K562 (cell line): ENCODE results near the gene MGAM2. TPM values are rescaled to one million over a fixed set of nuclear protein-coding genes. Genes with fewer than 3 reads are reported as not detected.

Experiments
- CXXC5 ChIP-seq: fragments of 250-450 bp; sonication (Bioruptor Pico); IDR thresholded peaks from 2 replicates; pipeline ENCODE4 v1.8.0; 2022; ENCODE audit warnings: inconsistent platforms, mild to moderate bottlenecking, moderate library complexity
- KHSRP ChIP-seq: fragments of 450-650 bp; IDR thresholded peaks from 2 replicates; pipeline ENCODE4 v1.6.1; 2017
- LCOR ChIP-seq: sonication (generic); formaldehyde crosslinking; IDR thresholded peaks from 2 replicates; pipeline ENCODE4 v1.8.0; 2022; ENCODE audit warnings: mild to moderate bottlenecking, missing genetic modification reagents
- MAFF ChIP-seq: IDR thresholded peaks from 2 replicates; pipeline ENCODE4 v1.6.1; 2012; ENCODE audit warnings: low read length, improper control_type of control experiment
- NELFE ChIP-seq: IDR thresholded peaks from 2 replicates; pipeline ENCODE4 v1.6.1; 2011; ENCODE audit warnings: mild to moderate bottlenecking; ENCODE audit not compliant: insufficient read depth, insufficient read length
- NFXL1 ChIP-seq: fragments of 450-650 bp; formaldehyde crosslinking; IDR thresholded peaks from 2 replicates; pipeline ENCODE4 v1.4.0; 2021; ENCODE audit warnings: mild to moderate bottlenecking
- ZFP30 ChIP-seq: fragments of 250-450 bp; sonication (Bioruptor Pico); IDR thresholded peaks from 2 replicates; pipeline ENCODE4 v1.8.0; 2022; ENCODE audit warnings: moderate library complexity, mild to moderate bottlenecking, inconsistent platforms, borderline replicate concordance
- polyA plus RNA-seq, 8 experiments: library from polyadenylated mRNA; depleted of rRNA in 4 of 8; stranded (reverse) in 5 of 8; unstranded in 3 of 8; fragments of >200 nt; fragmentation: Nextera tagmentation in 2 of 8; fragmentation: Illumina TruSeq in 1 of 8; extraction: Ambion mirVana in 2 of 8; extraction: Trizol in 1 of 8; gene quantifications; 2 replicates each; pipeline versions ENCODE4 v1.2.1 to v1.2.3, GENCODE V29; 2011 to 2014; ENCODE audit warnings: inconsistent platforms in 1 of 8, missing spikeins in 1 of 8
- total RNA-seq, 7 experiments: library from RNA; depleted of rRNA in 6 of 7; stranded (reverse); fragments of >200 nt in 6 of 7; fragmentation: Illumina TruSeq in 2 of 7; extraction: Trizol in 2 of 7; gene quantifications; 2 replicates each; pipeline versions ENCODE4 v1.2.1 to v1.2.3, GENCODE V29; 2011 to 2021; ENCODE audit warnings: low replicate concordance in 1 of 7
- TF ChIP-seq, protein P1 (sequence below): fragments of 450-650 bp; formaldehyde crosslinking; IDR thresholded peaks from 2 replicates; pipeline ENCODE4 v1.4.0; 2020; ENCODE audit warnings: mild to moderate bottlenecking, moderate library complexity
- TF ChIP-seq, protein P2 (sequence below), 2 experiments: IDR thresholded peaks; 2 replicates each; pipeline ENCODE4 v1.6.1; 2012; ENCODE audit warnings: improper control_type of control experiment in 2 of 2, low read depth in 2 of 2, low read length in 2 of 2, borderline replicate concordance in 1 of 2
- TF ChIP-seq, protein P3 (sequence below): sonication (generic); IDR thresholded peaks from 2 replicates; pipeline ENCODE4 v1.6.1; 2016

The MGAM2 gene
- total and polyA plus RNA-seq, 9 of the 15 experiments (the other 6 are each of a cell fraction or from before 2014, with no cell fraction given): 0.03 TPM; not detected in 8

DNA sequence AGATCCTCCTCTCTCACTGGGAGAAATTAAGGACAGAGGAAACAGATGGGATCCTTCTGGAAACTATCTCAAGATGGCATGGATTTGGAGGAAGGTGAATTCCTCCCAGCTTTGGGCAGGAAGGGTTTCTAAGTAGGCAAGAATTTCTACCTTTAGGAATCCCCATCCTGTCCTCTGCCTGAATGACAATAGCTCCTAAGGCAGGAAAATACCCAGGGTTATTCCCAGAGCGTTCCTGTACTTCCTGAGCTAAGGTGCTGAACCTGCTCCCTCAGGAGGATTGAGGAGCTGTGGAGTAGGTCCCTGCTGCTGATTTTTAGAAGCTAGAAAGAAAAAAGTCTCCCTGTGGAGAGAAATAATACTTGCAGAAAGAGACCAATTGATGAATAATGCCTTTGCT lies 568 bp downstream of the MGAM2 start (continued):
- TF ChIP-seq LCOR (CRISPR knock-in tag): no peak
- TF ChIP-seq, protein P1, sequence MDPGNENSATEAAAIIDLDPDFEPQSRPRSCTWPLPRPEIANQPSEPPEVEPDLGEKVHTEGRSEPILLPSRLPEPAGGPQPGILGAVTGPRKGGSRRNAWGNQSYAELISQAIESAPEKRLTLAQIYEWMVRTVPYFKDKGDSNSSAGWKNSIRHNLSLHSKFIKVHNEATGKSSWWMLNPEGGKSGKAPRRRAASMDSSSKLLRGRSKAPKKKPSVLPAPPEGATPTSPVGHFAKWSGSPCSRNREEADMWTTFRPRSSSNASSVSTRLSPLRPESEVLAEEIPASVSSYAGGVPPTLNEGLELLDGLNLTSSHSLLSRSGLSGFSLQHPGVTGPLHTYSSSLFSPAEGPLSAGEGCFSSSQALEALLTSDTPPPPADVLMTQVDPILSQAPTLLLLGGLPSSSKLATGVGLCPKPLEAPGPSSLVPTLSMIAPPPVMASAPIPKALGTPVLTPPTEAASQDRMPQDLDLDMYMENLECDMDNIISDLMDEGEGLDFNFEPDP: no peak
- TF ChIP-seq NELFE: no peak
- TF ChIP-seq NFXL1 (CRISPR knock-in tag): no peak
- TF ChIP-seq CXXC5 (CRISPR knock-in tag): no peak
- no peak for TF ChIP-seq KHSRP
- TF ChIP-seq, protein P2, sequence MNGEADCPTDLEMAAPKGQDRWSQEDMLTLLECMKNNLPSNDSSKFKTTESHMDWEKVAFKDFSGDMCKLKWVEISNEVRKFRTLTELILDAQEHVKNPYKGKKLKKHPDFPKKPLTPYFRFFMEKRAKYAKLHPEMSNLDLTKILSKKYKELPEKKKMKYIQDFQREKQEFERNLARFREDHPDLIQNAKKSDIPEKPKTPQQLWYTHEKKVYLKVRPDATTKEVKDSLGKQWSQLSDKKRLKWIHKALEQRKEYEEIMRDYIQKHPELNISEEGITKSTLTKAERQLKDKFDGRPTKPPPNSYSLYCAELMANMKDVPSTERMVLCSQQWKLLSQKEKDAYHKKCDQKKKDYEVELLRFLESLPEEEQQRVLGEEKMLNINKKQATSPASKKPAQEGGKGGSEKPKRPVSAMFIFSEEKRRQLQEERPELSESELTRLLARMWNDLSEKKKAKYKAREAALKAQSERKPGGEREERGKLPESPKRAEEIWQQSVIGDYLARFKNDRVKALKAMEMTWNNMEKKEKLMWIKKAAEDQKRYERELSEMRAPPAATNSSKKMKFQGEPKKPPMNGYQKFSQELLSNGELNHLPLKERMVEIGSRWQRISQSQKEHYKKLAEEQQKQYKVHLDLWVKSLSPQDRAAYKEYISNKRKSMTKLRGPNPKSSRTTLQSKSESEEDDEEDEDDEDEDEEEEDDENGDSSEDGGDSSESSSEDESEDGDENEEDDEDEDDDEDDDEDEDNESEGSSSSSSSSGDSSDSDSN (IDR thresholded peaks at IDR 0.05; ENCODE audit: borderline replicate concordance in 1 of 2, low read depth in 2 of 2, low read length in 2 of 2): no peak
- TF ChIP-seq MAFF: no peak
- TF ChIP-seq ZFP30: no peak
- TF ChIP-seq, protein P3, sequence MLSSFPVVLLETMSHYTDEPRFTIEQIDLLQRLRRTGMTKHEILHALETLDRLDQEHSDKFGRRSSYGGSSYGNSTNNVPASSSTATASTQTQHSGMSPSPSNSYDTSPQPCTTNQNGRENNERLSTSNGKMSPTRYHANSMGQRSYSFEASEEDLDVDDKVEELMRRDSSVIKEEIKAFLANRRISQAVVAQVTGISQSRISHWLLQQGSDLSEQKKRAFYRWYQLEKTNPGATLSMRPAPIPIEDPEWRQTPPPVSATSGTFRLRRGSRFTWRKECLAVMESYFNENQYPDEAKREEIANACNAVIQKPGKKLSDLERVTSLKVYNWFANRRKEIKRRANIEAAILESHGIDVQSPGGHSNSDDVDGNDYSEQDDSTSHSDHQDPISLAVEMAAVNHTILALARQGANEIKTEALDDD: no peak
